Measurements from ENCODE around the gene PPP1R1A. TPM values are rescaled to one million over a fixed set of nuclear protein-coding genes. Genes with fewer than 3 reads are reported as not detected.

Gene PPP1R1A
- total RNA-seq, 1 donor from 2014 or later: 0.76 TPM

DNA sequence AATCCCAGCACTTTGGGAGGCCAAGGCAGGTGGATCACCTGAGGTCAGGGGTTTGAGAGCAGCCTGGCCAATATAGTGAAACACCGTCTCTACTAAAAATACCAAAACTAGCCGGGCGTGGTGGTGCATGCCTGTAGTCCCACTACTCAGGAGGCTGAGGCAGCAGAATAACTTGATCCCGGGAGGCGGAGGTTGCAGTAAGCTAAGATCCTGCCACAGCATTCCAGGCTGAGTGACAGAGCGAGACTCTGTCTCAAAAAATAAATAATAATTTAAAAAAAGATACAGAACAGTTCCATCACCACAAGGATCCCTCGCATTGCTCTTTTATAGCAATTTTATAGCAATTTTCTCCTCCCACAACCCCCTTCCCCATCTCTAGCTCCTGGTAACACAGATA lies 43.7 kb downstream of the PPP1R1A start:
- H3K27me3 Mint-ChIP-seq (ENCODE audit: low read depth): peaks cover 83% of the 10 kb centered on the region
- no peaks in the 10 kb centered on the region for H3K9me3 Mint-ChIP-seq
- no peak overlapping the region for H3K4me3 Mint-ChIP-seq
- DNase-seq (ENCODE audit: low spot score in 2 of 2, unreplicated experiment in 2 of 2): no peak
- H3K27ac Mint-ChIP-seq: no peak overlapping the region
- H3K4me1 Mint-ChIP-seq: peaks cover 9% of the 10 kb centered on the region
- no peaks in the 10 kb centered on the region for H3K36me3 Mint-ChIP-seq
- no peak for TF ChIP-seq CTCF (IDR thresholded peaks at IDR 0.05; ENCODE audit: unreplicated experiment)

DNA sequence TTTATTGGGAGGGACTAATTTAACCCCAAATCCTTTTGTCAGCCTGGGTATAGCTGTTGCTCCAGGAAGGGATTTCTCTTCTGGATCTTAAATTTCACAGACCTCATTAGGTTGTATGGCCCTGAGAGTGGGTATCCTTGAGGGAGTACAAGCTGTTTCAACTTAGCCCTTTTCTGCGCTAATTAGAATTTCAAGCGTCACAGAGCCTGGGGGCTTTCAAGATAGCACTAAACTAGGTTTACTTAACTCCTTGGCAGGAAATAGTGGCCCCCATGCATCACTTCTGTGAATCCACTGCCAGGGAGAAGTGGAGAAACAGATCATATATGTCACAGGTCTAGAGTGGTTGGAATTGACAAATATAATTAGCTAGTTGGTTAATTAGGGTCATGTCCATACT lies 44.9 kb downstream of the PPP1R1A start:
- no peaks in the 10 kb centered on the region for H3K36me3 Mint-ChIP-seq
- H3K27me3 Mint-ChIP-seq (ENCODE audit: low read depth): peaks cover 83% of the 10 kb centered on the region
- no peaks in the 10 kb centered on the region for H3K9me3 Mint-ChIP-seq
- TF ChIP-seq CTCF (IDR thresholded peaks at IDR 0.05; ENCODE audit: unreplicated experiment): no peak
- H3K4me3 Mint-ChIP-seq: no peak overlapping the region
- DNase-seq (ENCODE audit: low spot score in 2 of 2, unreplicated experiment in 2 of 2): no peak
- no peaks in the 10 kb centered on the region for H3K4me1 Mint-ChIP-seq
- no peak overlapping the region for H3K27ac Mint-ChIP-seq

GRCh38 chr12:54541751-54542290 lies 46.6 kb downstream of the PPP1R1A start:
- no peak for DNase-seq (ENCODE audit: low spot score in 2 of 2, unreplicated experiment in 2 of 2)
- no peaks in the 10 kb centered on the region for H3K36me3 Mint-ChIP-seq
- no peaks in the 10 kb centered on the region for H3K4me1 Mint-ChIP-seq
- TF ChIP-seq CTCF (IDR thresholded peaks at IDR 0.05; ENCODE audit: unreplicated experiment): no peak
- no peaks in the 10 kb centered on the region for H3K9me3 Mint-ChIP-seq
- no peak overlapping the region for H3K27ac Mint-ChIP-seq
- no peak overlapping the region for H3K4me3 Mint-ChIP-seq
- peaks cover 71% of the 10 kb centered on the region for H3K27me3 Mint-ChIP-seq (ENCODE audit: low read depth)

- no peak for DNase-seq (ENCODE audit: low spot score in 2 of 2, unreplicated experiment in 2 of 2)
- no peak overlapping the region for H3K27ac Mint-ChIP-seq
- TF ChIP-seq CTCF (IDR thresholded peaks at IDR 0.05; ENCODE audit: unreplicated experiment): no peak
- no peaks in the 10 kb centered on the region for H3K4me1 Mint-ChIP-seq
- no peak overlapping the region for H3K4me3 Mint-ChIP-seq
- no peaks in the 10 kb centered on the region for H3K36me3 Mint-ChIP-seq
- H3K27me3 Mint-ChIP-seq (ENCODE audit: low read depth): peaks cover 66% of the 10 kb centered on the region
- H3K9me3 Mint-ChIP-seq: no peaks in the 10 kb centered on the region
Measured at GRCh38 chr12:54538136-54538700, 50.2 kb downstream of the PPP1R1A start.

GRCh38 chr12:54535474-54535873 lies 53.0 kb downstream of the PPP1R1A start:
- no peak overlapping the region for H3K27ac Mint-ChIP-seq
- no peak for DNase-seq (ENCODE audit: low spot score in 2 of 2, unreplicated experiment in 2 of 2)
- H3K9me3 Mint-ChIP-seq: no peaks in the 10 kb centered on the region
- no peak overlapping the region for H3K4me3 Mint-ChIP-seq
- no peak for TF ChIP-seq CTCF (IDR thresholded peaks at IDR 0.05; ENCODE audit: unreplicated experiment)
- no peaks in the 10 kb centered on the region for H3K4me1 Mint-ChIP-seq
- H3K27me3 Mint-ChIP-seq (ENCODE audit: low read depth): peaks cover 69% of the 10 kb centered on the region
- no peaks in the 10 kb centered on the region for H3K36me3 Mint-ChIP-seq
